Activated gamma-delta T cell treated with anti-CD3 and anti-CD28 coated beads, Interleukin-2, amount 50 U/mL, for 16 hours (primary cell): ENCODE measurements around the gene FAM120B.

Experiments used
- DNase-seq: peaks from one replicate; pipeline ENCODE4 v3.0.0-alpha.2; 2020; ENCODE audit warnings: low read depth

Gene FAM120B

GRCh38 chr6:170420791-170421776, 114.5 kb downstream of the FAM120B start:
- no peak for DNase-seq

GRCh38 chr6:170421921-170422320, 115.4 kb downstream of the FAM120B start:
- DNase-seq = no peak

GRCh38 chr6:170423030-170423429, 116.5 kb downstream of the FAM120B start:
- no peak for DNase-seq

- no peak for DNase-seq
These were observed 117.5 kb downstream of the FAM120B start for GRCh38 chr6:170423814-170424603.

DNA sequence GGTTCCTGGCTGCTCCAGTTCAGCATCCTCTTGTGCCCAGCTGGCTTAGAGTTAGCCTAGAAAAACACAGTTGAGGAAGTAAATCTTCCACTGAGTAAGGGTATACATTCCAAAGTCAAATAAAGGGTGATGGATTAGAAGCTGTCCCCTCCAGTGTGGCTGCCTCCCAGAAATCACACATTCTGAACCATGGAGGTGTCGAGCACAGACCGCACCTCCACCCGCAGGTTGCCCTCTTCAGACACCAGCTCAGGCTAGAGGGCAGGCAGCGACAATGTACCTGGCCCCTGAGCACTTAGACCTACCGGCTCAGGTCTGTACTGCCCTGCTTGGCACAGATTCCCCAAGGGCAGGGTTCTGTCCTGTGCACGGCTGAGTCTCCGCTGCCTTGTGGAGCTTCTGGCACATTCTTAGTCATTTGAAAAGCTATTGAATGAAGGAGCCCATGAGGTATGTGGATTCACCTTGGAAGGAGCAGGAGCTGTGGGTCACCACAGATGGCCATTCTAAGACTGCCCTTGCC, 118.1 kb downstream of the FAM120B start:
- DNase-seq = no peak

DNA sequence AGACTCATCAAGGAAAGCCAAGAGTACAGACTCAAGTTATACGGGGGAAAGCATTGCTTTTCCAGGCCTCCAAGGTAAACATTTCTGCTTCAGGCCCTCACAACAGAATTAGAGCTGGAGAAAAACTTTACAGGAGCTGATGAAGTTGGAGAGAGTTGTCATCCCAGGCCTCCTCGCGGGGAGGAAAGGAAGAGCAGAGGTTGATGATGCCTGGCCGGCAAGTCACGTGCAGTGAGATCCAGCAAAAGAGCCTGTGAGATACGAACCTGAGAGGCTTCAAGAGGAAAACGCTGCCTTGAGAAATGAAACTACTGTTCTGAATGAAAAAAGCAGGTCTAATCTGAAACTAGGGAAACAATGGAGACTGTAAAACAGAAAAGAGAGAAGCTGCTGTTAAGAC, 122.9 kb downstream of the FAM120B start:
- no peak for DNase-seq

GRCh38 chr6:170433163-170434116, 126.9 kb downstream of the FAM120B start:
- DNase-seq = no peak

- no peak for DNase-seq
These were observed 127.7 kb downstream of the FAM120B start for GRCh38 chr6:170434117-170434820.

DNA sequence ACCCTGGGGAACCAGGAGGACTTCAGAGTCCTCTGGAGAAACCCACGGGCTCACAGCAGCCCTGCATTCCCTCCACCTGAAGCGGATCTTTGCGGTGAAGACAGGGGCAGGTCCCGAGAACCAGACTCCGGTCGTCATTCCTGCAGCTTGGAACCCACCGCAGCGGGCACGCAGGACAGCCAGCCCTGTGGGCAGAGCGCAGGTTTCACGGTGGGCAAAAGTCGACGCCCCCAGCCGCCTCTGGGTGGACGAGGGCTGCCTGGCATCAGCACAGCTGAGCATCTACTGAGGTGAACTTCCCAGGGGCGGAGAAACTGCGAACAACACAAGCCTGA, 128.2 kb downstream of the FAM120B start:
- DNase-seq = no peak

- DNase-seq = no peak
These were observed 129.2 kb downstream of the FAM120B start for GRCh38 chr6:170435766-170436165.

DNA sequence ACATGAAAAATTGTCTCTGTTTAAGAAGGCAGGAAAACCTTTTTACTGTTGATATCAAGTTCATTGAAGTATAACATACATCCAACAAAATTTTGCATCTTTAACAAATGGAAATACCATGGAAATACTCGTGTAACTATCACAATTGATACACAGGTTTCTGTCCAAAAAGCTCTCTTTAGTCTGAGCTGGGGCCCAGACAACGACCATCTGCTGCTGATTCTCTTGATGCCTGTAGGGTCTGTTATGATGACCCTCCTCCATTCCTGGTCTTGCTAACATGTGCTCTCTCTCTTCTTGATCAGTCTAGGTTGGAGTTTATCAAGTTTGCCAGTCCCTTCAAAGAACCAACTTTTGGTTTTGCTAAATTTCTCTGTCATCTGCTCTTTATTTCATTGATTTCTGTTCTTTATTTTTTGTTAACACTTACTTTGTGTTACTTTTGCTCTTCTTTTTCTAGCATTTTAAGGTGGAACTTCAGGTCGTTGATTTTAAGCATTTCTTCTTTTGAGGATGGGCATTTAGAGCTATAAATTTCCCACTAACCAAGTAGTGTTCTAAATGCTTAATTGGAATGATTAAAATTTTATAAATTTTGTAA, 129.8 kb downstream of the FAM120B start:
- no peak for DNase-seq

DNA sequence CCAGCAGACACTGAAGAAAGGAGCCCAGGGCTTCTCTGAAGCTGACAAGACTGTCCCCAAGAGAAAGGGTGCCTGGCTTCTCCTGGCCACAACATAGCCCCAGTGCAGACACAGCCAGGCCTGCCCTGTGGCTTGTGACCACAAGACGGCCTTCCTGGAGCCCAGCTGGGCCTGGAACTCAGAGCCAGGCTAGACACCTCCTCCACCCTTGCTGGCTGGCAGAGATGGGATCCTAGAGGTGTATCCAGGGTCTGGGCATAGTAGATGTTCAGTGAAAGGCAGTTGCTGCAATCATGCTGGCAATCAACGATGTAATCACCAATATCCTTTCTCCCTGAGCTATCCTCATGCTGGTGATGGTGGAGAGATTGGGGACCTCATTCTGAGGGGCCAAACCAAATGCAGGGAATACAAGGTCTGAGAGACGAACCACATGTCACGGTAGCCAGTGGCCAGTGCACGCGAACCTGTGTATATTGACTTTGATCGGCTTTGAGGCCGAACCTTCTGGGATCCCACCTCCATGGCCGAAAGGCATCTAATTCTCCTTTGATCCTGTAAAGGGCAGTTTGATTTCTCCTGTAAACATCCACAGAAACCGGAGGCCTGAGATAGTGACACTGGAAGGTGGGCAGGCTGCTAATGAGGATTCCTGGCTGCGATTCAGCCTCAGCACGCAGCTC, 131.3 kb downstream of the FAM120B start:
- no peak for DNase-seq

GRCh38 chr6:170438402-170438753, 131.8 kb downstream of the FAM120B start:
- no peak for DNase-seq

DNA sequence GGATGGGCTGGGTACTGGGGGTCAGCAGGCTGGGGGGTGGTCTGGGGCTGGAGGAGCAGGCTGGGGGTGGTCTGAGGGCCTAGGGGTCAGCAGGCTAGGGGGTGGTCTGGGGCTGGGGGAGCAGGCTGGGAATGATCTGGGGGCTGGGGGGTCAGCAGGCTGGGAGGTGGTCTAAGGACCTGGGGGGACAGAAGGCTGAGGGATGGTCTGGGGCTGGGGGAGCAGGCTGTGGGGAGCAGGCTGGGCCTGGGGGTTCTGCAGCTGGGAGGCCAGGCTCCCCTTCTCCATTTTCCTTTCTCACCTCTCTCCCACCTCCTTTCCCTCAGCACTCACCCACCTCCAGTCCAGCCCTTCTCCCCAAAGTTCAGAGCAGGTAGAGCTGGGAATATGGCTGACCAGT, 132.3 kb downstream of the FAM120B start:
- DNase-seq = no peak

GRCh38 chr6:170439366-170440361, 133.1 kb downstream of the FAM120B start:
- DNase-seq = no peak

- DNase-seq = no peak
These were observed 133.9 kb downstream of the FAM120B start for GRCh38 chr6:170440437-170440836.

GRCh38 chr6:170441316-170441715, 134.8 kb downstream of the FAM120B start:
- DNase-seq = no peak

DNA sequence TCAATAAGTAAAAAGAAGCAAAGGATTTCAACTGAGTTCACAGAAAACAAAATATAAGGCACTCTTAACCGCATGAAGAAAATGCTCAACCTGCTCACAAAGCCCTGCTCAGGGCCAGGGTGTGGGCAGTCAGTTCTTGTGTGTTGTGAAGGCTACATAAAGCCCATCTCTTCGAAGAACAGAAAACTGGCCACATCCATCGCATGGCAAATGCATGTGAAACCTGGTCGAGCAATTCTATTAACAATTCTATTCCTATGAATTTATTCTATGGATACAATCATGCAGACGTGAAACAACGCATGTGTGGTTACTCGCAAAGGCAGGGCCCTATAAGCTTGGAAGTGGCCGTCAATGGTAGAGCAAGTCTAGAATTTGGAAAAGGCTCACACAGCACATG, 136.0 kb downstream of the FAM120B start:
- no peak for DNase-seq

- no peak for DNase-seq
These were observed 136.6 kb downstream of the FAM120B start for GRCh38 chr6:170443151-170443662.
